ENCODE measurements around the gene ZBTB40. TPM values are rescaled to one million over a fixed set of nuclear protein-coding genes. Genes with fewer than 3 reads are reported as not detected.

Gene ZBTB40
- total RNA-seq, 1 experiment from 2014 or later: 19.5 TPM

GRCh38 chr1:22457836-22458235 lies 6.2 kb downstream of the ZBTB40 start:
- TF ChIP-seq SIN3A (IDR thresholded peaks at IDR 0.05; ENCODE audit: low read depth): no peak
- TF ChIP-seq, protein P1, sequence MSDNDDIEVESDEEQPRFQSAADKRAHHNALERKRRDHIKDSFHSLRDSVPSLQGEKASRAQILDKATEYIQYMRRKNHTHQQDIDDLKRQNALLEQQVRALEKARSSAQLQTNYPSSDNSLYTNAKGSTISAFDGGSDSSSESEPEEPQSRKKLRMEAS (IDR thresholded peaks at IDR 0.05): no peak
- TF ChIP-seq JUND (IDR thresholded peaks at IDR 0.05): no peak
- no TSS peak for BruUV-seq (replicated peaks)
- Histone ChIP-seq H3K4me3 (replicated peaks in 1 of 2; ENCODE audit: low read depth in 1 of 2, low read length in 2 of 2) (no peak overlapping the region), H3K36me3 (ENCODE audit: control insufficient read depth in 1 of 2, insufficient read depth in 2 of 2, low read length in 2 of 2) (no peaks in the 10 kb centered on the region), H2AFZ (ENCODE audit: low read depth, low read length, poor library complexity, severe bottlenecking) (no peak overlapping the region), H3K9ac (ENCODE audit: low read length) (no peak overlapping the region), H3K4me1 (ENCODE audit: control insufficient read depth in 1 of 2, insufficient read depth in 2 of 2, low read length in 2 of 2) (peaks cover 2 to 4% of the 10 kb centered on the region in 2 experiments), H3K9me2 (ENCODE audit: insufficient read depth) (no peaks in the 10 kb centered on the region), H3K4me2 (ENCODE audit: low read length) (no peak overlapping the region), H3K79me2 (ENCODE audit: insufficient read depth, low read length) (peaks cover 80% of the 10 kb centered on the region), H3K27ac (ENCODE audit: low read depth, low read length) (no peak overlapping the region), H4K20me1 (ENCODE audit: insufficient read depth) (0 out of 2 replicates have a peak, but pooled peaks cover 3% of the 10 kb centered on the region), H3K27me3 (ENCODE audit: insufficient read depth, low read length) (no peaks in the 10 kb centered on the region), H3K9me3 (ENCODE audit: control insufficient read depth in 1 of 2, insufficient read depth in 1 of 2, low read depth in 1 of 2, low read length in 2 of 2) (no peaks in the 10 kb centered on the region)
- intact Hi-C loops (cut with micrococcal nuclease): no loop called here
- DNase-seq (ENCODE audit: low read depth, low spot score): no peak
- POLR2A ChIA-PET: no interaction called here
- no peak for ATAC-seq
- RAD21 ChIA-PET (ENCODE audit: low non-redundant PET in 1 of 2, low total read pairs in 2 of 2, uncharacterized antibody in 2 of 2, unreplicated experiment in 2 of 2): interaction anchor here in 1 of 2 experiments (0.7 kb wide), 1 partner anchor 183 kb away, joined by 4 read pairs; no protein-coding TSS in a partner anchor
- CTCF ChIA-PET: no interaction called here

DNA sequence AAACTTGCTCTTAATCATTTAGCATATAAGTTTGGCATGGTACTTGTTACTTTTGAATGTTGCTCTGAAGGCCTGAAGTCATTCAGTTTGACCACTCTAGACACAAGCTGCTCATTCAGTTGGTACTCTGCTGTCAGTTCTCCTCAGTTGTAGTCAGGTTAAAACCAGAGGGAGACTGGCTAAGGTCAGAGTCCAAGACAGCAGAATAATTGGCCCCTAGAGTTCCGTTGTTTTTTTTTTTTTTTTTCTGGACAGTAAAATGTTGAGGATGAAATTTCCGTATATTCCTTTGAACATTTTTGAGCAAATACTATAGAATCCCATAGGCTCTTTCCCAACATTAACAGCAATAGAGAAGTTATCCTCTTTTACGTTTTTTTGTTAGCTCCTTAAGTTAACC lies 9.4 kb downstream of the ZBTB40 start:
- intact Hi-C loops (cut with micrococcal nuclease): no loop called here
- TF ChIP-seq ELF1 (IDR thresholded peaks at IDR 0.05; ENCODE audit: borderline replicate concordance, low read depth) (no peak), CEBPB (IDR thresholded peaks at IDR 0.05; ENCODE audit: low read depth) (no peak), EGR1 (IDR thresholded peaks at IDR 0.05; ENCODE audit: low read depth) (no peak), SIN3A (IDR thresholded peaks at IDR 0.05; ENCODE audit: low read depth) (no peak), POLR2AphosphoS5 (IDR thresholded peaks at IDR 0.05; ENCODE audit: low read depth, low read length) (no peak), ZNF274 (IDR thresholded peaks at IDR 0.05; ENCODE audit: low read depth, low read length) (no peak), RAD21 (IDR thresholded peaks at IDR 0.05; ENCODE audit: low read depth) (no peak), CTCF (IDR thresholded peaks at IDR 0.05 in 2 of 3, conservative IDR thresholded peaks at IDR 0.05 in 1 of 3; ENCODE audit: borderline replicate concordance in 1 of 3, insufficient read depth in 1 of 3, low read depth in 2 of 3, low read length in 2 of 3) (no peak), POLR2A (IDR thresholded peaks at IDR 0.05; ENCODE audit: borderline replicate concordance, extremely low read depth, insufficient read depth, insufficient read length) (no peak), JUND (IDR thresholded peaks at IDR 0.05) (no peak), FOSL1 (IDR thresholded peaks at IDR 0.05; ENCODE audit: low read depth) (no peak), YY1 (IDR thresholded peaks at IDR 0.05; ENCODE audit: extremely low read depth, insufficient replicate concordance, low read depth, low read length) (no peak)
- TF ChIP-seq, protein P2, sequence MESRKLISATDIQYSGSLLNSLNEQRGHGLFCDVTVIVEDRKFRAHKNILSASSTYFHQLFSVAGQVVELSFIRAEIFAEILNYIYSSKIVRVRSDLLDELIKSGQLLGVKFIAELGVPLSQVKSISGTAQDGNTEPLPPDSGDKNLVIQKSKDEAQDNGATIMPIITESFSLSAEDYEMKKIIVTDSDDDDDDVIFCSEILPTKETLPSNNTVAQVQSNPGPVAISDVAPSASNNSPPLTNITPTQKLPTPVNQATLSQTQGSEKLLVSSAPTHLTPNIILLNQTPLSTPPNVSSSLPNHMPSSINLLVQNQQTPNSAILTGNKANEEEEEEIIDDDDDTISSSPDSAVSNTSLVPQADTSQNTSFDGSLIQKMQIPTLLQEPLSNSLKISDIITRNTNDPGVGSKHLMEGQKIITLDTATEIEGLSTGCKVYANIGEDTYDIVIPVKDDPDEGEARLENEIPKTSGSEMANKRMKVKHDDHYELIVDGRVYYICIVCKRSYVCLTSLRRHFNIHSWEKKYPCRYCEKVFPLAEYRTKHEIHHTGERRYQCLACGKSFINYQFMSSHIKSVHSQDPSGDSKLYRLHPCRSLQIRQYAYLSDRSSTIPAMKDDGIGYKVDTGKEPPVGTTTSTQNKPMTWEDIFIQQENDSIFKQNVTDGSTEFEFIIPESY (IDR thresholded peaks at IDR 0.05; ENCODE audit: extremely low read depth, insufficient replicate concordance, low read length): no peak
- TF ChIP-seq, protein P1 (IDR thresholded peaks at IDR 0.05): no peak

More for the DNA sequence above, 9.4 kb downstream of the ZBTB40 start:
- ATAC-seq: no peak
- no peaks in the 10 kb centered on the region for H3K9me2 ChIP-seq (ENCODE audit: insufficient read depth)
- no peaks in the 10 kb centered on the region for H3K27me3 ChIP-seq (ENCODE audit: insufficient read depth, low read length)
- BruUV-seq (replicated peaks): no TSS peak
- H3K4me2 ChIP-seq (ENCODE audit: low read length): no peak overlapping the region
- H3K4me1 ChIP-seq (ENCODE audit: control insufficient read depth in 1 of 2, insufficient read depth in 2 of 2, low read length in 2 of 2): no peaks in the 10 kb centered on the region
- H3K9ac ChIP-seq (ENCODE audit: low read length): no peak overlapping the region
- H4K20me1 ChIP-seq (ENCODE audit: insufficient read depth): 0 out of 2 replicates have a peak, but pooled peaks cover 3% of the 10 kb centered on the region
- no peak overlapping the region for H3K4me3 ChIP-seq (replicated peaks in 1 of 2; ENCODE audit: low read depth in 1 of 2, low read length in 2 of 2)
- no peaks in the 10 kb centered on the region for H3K36me3 ChIP-seq (ENCODE audit: control insufficient read depth in 1 of 2, insufficient read depth in 2 of 2, low read length in 2 of 2)
- CTCF ChIA-PET: interaction anchor here (0.7 kb wide), 1 partner anchor 33 kb away, joined by 3 read pairs; no protein-coding TSS in a partner anchor
- RAD21 ChIA-PET (ENCODE audit: low non-redundant PET in 1 of 2, low total read pairs in 2 of 2, uncharacterized antibody in 2 of 2, unreplicated experiment in 2 of 2): no interaction called here
- DNase-seq (ENCODE audit: low read depth, low spot score): no peak
- H3K79me2 ChIP-seq (ENCODE audit: insufficient read depth, low read length): peaks cover 73% of the 10 kb centered on the region
- H2AFZ ChIP-seq (ENCODE audit: low read depth, low read length, poor library complexity, severe bottlenecking): no peak overlapping the region
- POLR2A ChIA-PET: interaction anchor here (0.6 kb wide), 2 partner anchors 101 to 190 kb away, joined by 3 read pairs; no protein-coding TSS in a partner anchor
- no peak overlapping the region for H3K27ac ChIP-seq (ENCODE audit: low read depth, low read length)
- H3K9me3 ChIP-seq (ENCODE audit: control insufficient read depth in 1 of 2, insufficient read depth in 1 of 2, low read depth in 1 of 2, low read length in 2 of 2): no peaks in the 10 kb centered on the region

Data from HCT116 (cell line).